HepG2 (cell line): ENCODE measurements around the gene CLDN15. TPM values are rescaled to one million over a fixed set of nuclear protein-coding genes. Genes with fewer than 3 reads are reported as not detected.

Experiments
- GATAD1 ChIP-seq: IDR thresholded peaks from 2 replicates; pipeline ENCODE4 v1.6.1; 2016; ENCODE audit warnings: missing genetic modification reagents, missing compliant biosample characterization
- HNF4G ChIP-seq, 2 experiments: sonication (generic) in 1 of 2; formaldehyde crosslinking in 1 of 2; IDR thresholded peaks; 2 replicates each; pipeline versions ENCODE4 v1.4.0 to v1.6.1; 2011 to 2020; ENCODE audit warnings: borderline replicate concordance in 2 of 2, low read depth in 2 of 2, mild to moderate bottlenecking in 2 of 2, low read length in 1 of 2, missing genetic modification reagents in 1 of 2, moderate library complexity in 1 of 2
- PHF8 ChIP-seq: sonication (generic); formaldehyde crosslinking; IDR thresholded peaks from 2 replicates; pipeline ENCODE4 v1.5.0; 2020; ENCODE audit warnings: missing genetic modification reagents
- RBFOX2 ChIP-seq: fragments of 200-400 bp; formaldehyde crosslinking; IDR thresholded peaks from 2 replicates; pipeline ENCODE4 v1.6.1; 2017; ENCODE audit warnings: low read depth, mild to moderate bottlenecking, low read length
- YEATS2 ChIP-seq: sonication (generic); formaldehyde crosslinking; IDR thresholded peaks from 2 replicates; pipeline ENCODE4 v1.4.0; 2020; ENCODE audit warnings: missing genetic modification reagents, borderline replicate concordance
- ZNF160 ChIP-seq: sonication (generic); formaldehyde crosslinking; IDR thresholded peaks from 2 replicates; pipeline ENCODE4 v1.8.0; 2022; ENCODE audit warnings: mild to moderate bottlenecking, inconsistent platforms, missing genetic modification reagents
- ZNF326 ChIP-seq: sonication (generic); formaldehyde crosslinking; IDR thresholded peaks from 2 replicates; pipeline ENCODE4 v1.4.0; 2020; ENCODE audit warnings: missing genetic modification reagents, borderline replicate concordance
- ZNF563 ChIP-seq: sonication (generic); formaldehyde crosslinking; IDR thresholded peaks from 2 replicates; pipeline ENCODE4 v1.8.0; 2022; ENCODE audit warnings: mild to moderate bottlenecking, moderate library complexity, missing genetic modification reagents
- ZNF564 ChIP-seq: sonication (generic); formaldehyde crosslinking; IDR thresholded peaks from 2 replicates; pipeline ENCODE4 v1.8.1; 2023; ENCODE audit warnings: mild to moderate bottlenecking, missing genetic modification reagents
- polyA plus RNA-seq, 8 experiments: library from polyadenylated mRNA; depleted of rRNA in 3 of 8; stranded (reverse) in 7 of 8; unstranded in 1 of 8; fragments of >200 nt; fragmentation: Illumina TruSeq in 4 of 8; extraction: Trizol in 4 of 8; gene quantifications; 2 replicates each; pipeline versions ENCODE4 v1.2.1 to v1.2.3, GENCODE V29; 2011 to 2016; ENCODE audit warnings: low read depth in 4 of 8, missing spikeins in 1 of 8, mixed read lengths in 1 of 8; ENCODE audit not compliant: insufficient read depth in 1 of 8
- total RNA-seq, 5 experiments: library from RNA; depleted of rRNA; stranded (reverse); fragments of >200 nt; fragmentation: Illumina TruSeq; extraction: Trizol; gene quantifications; 2 replicates each; pipeline ENCODE4 v1.2.3, GENCODE V29; 2016; ENCODE audit warnings: low read depth in 1 of 5
- TF ChIP-seq, protein P1 (sequence below): sonication (generic); formaldehyde crosslinking; IDR thresholded peaks from 2 replicates; pipeline ENCODE4 v1.4.0; 2020; ENCODE audit warnings: mild to moderate bottlenecking, missing genetic modification reagents
- TF ChIP-seq, protein P2 (sequence below): IDR thresholded peaks from 2 replicates; pipeline ENCODE4 v1.6.1; 2016; ENCODE audit warnings: control low read depth
- TF ChIP-seq, protein P3 (sequence below): IDR thresholded peaks from 2 replicates; pipeline ENCODE4 v1.6.1; 2012; ENCODE audit warnings: low read length, improper control_type of control experiment
- TF ChIP-seq, protein P4 (sequence below): IDR thresholded peaks from 2 replicates; pipeline ENCODE4 v1.6.1; 2012; ENCODE audit warnings: low read depth, low read length, improper control_type of control experiment
- TF ChIP-seq, protein P5 (sequence below): sonication (generic); formaldehyde crosslinking; IDR thresholded peaks from 2 replicates; pipeline ENCODE4 v1.9.0; 2021; ENCODE audit warnings: mild to moderate bottlenecking, missing genetic modification reagents

Gene CLDN15
- total and polyA plus RNA-seq, 2 of the 13 experiments (the other 11 are each of a cell fraction or from before 2014, with no cell fraction given), result 7.1 to 17.8 TPM

DNA sequence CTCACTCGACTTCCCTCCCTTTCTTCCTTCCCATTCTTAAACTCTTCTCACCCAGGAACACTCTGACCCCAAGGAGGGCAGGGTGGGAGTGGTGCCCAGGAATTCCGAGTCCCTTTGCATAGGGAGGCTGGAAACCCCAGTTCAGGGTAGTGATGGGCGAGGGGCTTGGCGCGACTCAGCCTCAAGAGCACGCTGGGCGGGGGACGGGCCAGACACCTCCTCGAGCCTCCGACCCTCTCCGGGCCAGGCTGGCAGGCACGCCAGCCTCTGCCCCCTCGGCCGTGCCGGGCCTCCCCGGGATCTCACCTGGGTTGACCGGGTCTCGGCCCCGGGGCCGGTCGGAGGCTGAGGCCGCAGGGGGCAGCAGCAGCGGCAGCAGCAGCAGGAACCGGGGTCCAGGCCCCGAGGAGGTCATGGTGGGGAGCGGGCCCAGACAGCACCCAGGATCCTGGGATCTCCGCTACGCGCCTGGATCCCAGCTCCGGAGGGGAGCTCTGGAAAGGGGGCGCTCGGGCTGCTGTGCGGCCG lies 20.7 kb downstream of the CLDN15 start (continued):
- TF ChIP-seq, protein P1, sequence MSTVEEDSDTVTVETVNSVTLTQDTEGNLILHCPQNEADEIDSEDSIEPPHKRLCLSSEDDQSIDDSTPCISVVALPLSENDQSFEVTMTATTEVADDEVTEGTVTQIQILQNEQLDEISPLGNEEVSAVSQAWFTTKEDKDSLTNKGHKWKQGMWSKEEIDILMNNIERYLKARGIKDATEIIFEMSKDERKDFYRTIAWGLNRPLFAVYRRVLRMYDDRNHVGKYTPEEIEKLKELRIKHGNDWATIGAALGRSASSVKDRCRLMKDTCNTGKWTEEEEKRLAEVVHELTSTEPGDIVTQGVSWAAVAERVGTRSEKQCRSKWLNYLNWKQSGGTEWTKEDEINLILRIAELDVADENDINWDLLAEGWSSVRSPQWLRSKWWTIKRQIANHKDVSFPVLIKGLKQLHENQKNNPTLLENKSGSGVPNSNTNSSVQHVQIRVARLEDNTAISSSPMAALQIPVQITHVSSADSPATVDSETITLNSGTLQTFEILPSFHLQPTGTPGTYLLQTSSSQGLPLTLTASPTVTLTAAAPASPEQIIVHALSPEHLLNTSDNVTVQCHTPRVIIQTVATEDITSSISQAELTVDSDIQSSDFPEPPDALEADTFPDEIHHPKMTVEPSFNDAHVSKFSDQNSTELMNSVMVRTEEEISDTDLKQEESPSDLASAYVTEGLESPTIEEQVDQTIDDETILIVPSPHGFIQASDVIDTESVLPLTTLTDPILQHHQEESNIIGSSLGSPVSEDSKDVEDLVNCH (CRISPR knock-in tag), result no peak
- TF ChIP-seq ZNF563 (no peak), PHF8 (CRISPR knock-in tag) (no peak; the same call in 1 of the 2 replicates), YEATS2 (no peak), ZNF326 (CRISPR knock-in tag) (no peak), HNF4G (IDR thresholded peaks at IDR 0.05; ENCODE audit: borderline replicate concordance, low read depth, low read length) (no peak), HNF4G (CRISPR knock-in tag; IDR thresholded peaks at IDR 0.05; ENCODE audit: borderline replicate concordance, low read depth) (no peak), ZNF160 (CRISPR knock-in tag) (peak; percentile 13; the same call in 1 of the 2 replicates), RBFOX2 (no peak), GATAD1 (no peak), ZNF564 (CRISPR knock-in tag) (no peak)
- TF ChIP-seq, protein P2, sequence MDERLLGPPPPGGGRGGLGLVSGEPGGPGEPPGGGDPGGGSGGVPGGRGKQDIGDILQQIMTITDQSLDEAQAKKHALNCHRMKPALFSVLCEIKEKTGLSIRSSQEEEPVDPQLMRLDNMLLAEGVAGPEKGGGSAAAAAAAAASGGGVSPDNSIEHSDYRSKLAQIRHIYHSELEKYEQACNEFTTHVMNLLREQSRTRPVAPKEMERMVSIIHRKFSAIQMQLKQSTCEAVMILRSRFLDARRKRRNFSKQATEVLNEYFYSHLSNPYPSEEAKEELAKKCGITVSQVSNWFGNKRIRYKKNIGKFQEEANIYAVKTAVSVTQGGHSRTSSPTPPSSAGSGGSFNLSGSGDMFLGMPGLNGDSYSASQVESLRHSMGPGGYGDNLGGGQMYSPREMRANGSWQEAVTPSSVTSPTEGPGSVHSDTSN (CRISPR knock-in tag), result no peak
- TF ChIP-seq, protein P3, sequence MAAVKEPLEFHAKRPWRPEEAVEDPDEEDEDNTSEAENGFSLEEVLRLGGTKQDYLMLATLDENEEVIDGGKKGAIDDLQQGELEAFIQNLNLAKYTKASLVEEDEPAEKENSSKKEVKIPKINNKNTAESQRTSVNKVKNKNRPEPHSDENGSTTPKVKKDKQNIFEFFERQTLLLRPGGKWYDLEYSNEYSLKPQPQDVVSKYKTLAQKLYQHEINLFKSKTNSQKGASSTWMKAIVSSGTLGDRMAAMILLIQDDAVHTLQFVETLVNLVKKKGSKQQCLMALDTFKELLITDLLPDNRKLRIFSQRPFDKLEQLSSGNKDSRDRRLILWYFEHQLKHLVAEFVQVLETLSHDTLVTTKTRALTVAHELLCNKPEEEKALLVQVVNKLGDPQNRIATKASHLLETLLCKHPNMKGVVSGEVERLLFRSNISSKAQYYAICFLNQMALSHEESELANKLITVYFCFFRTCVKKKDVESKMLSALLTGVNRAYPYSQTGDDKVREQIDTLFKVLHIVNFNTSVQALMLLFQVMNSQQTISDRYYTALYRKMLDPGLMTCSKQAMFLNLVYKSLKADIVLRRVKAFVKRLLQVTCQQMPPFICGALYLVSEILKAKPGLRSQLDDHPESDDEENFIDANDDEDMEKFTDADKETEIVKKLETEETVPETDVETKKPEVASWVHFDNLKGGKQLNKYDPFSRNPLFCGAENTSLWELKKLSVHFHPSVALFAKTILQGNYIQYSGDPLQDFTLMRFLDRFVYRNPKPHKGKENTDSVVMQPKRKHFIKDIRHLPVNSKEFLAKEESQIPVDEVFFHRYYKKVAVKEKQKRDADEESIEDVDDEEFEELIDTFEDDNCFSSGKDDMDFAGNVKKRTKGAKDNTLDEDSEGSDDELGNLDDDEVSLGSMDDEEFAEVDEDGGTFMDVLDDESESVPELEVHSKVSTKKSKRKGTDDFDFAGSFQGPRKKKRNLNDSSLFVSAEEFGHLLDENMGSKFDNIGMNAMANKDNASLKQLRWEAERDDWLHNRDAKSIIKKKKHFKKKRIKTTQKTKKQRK, result no peak
- TF ChIP-seq, protein P4, sequence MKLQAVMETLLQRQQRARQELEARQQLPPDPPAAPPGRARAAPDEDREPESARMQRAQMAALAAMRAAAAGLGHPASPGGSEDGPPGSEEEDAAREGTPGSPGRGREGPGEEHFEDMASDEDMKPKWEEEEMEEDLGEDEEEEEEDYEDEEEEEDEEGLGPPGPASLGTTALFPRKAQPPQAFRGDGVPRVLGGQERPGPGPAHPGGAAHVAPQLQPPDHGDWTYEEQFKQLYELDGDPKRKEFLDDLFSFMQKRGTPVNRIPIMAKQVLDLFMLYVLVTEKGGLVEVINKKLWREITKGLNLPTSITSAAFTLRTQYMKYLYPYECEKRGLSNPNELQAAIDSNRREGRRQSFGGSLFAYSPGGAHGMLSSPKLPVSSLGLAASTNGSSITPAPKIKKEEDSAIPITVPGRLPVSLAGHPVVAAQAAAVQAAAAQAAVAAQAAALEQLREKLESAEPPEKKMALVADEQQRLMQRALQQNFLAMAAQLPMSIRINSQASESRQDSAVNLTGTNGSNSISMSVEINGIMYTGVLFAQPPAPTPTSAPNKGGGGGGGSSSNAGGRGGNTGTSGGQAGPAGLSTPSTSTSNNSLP, result no peak
- TF ChIP-seq, protein P5, sequence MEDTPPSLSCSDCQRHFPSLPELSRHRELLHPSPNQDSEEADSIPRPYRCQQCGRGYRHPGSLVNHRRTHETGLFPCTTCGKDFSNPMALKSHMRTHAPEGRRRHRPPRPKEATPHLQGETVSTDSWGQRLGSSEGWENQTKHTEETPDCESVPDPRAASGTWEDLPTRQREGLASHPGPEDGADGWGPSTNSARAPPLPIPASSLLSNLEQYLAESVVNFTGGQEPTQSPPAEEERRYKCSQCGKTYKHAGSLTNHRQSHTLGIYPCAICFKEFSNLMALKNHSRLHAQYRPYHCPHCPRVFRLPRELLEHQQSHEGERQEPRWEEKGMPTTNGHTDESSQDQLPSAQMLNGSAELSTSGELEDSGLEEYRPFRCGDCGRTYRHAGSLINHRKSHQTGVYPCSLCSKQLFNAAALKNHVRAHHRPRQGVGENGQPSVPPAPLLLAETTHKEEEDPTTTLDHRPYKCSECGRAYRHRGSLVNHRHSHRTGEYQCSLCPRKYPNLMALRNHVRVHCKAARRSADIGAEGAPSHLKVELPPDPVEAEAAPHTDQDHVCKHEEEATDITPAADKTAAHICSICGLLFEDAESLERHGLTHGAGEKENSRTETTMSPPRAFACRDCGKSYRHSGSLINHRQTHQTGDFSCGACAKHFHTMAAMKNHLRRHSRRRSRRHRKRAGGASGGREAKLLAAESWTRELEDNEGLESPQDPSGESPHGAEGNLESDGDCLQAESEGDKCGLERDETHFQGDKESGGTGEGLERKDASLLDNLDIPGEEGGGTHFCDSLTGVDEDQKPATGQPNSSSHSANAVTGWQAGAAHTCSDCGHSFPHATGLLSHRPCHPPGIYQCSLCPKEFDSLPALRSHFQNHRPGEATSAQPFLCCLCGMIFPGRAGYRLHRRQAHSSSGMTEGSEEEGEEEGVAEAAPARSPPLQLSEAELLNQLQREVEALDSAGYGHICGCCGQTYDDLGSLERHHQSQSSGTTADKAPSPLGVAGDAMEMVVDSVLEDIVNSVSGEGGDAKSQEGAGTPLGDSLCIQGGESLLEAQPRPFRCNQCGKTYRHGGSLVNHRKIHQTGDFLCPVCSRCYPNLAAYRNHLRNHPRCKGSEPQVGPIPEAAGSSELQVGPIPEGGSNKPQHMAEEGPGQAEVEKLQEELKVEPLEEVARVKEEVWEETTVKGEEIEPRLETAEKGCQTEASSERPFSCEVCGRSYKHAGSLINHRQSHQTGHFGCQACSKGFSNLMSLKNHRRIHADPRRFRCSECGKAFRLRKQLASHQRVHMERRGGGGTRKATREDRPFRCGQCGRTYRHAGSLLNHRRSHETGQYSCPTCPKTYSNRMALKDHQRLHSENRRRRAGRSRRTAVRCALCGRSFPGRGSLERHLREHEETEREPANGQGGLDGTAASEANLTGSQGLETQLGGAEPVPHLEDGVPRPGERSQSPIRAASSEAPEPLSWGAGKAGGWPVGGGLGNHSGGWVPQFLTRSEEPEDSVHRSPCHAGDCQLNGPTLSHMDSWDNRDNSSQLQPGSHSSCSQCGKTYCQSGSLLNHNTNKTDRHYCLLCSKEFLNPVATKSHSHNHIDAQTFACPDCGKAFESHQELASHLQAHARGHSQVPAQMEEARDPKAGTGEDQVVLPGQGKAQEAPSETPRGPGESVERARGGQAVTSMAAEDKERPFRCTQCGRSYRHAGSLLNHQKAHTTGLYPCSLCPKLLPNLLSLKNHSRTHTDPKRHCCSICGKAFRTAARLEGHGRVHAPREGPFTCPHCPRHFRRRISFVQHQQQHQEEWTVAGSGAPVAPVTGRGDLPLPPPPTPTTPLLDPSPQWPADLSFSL (CRISPR knock-in tag), result no peak
